PC-9 (cell line): ENCODE results near the gene GNRHR. TPM values are rescaled to one million over a fixed set of nuclear protein-coding genes. Genes with fewer than 3 reads are reported as not detected.

ENCODE experiments used
- BruUV-seq: library from RNA; stranded (reverse); fragments of 400-500 nt; replicated peaks from 2 replicates; lab custom pipeline; 2021; lab: Mats Ljungman, UMichigan
- CTCF ChIA-PET: fragments of 300-600 bp; sonication (Branson Sonifier 250); formaldehyde crosslinking; loops from one replicate; lab custom pipeline; 2022; ENCODE audit warnings: antibody characterized with exemption; lab: Charles Lee
- POLR2A ChIA-PET: fragments of 300-600 bp; sonication (Branson Sonifier 250); formaldehyde crosslinking; loops from one replicate; lab custom pipeline; 2022; ENCODE audit warnings: antibody characterized with exemption; ENCODE audit not compliant: unreplicated experiment; lab: Charles Lee
- DNase-seq, 2 experiments: peaks; one replicate each; pipeline versions ENCODE4 v3.0.0 to v3.0.0-alpha.2; 2015 to 2022; ENCODE audit warnings: mixed read lengths in 1 of 2
- H2AFZ ChIP-seq: fragments of 200-600 bp; sonication (generic); 2 replicates; pipeline ENCODE4 v1.8.1; 2017; ENCODE audit warnings: antibody characterized with exemption
- H3F3A ChIP-seq: fragments of 200-600 bp; sonication (generic); 2 replicates; pipeline ENCODE4 v1.8.1; 2017; ENCODE audit warnings: antibody characterized with exemption, mild to moderate bottlenecking, low read depth; ENCODE audit not compliant: insufficient read depth
- H3K27ac ChIP-seq: fragments of 200-600 bp; sonication (generic); 2 replicates; pipeline ENCODE4 v1.6.1; 2016; ENCODE audit warnings: mixed run types
- H3K27me3 ChIP-seq: fragments of 200-600 bp; sonication (generic); 2 replicates; pipeline ENCODE4 v1.6.1; 2016; ENCODE audit warnings: low read depth, mixed run types; ENCODE audit not compliant: insufficient read depth
- H3K36me3 ChIP-seq: fragments of 200-600 bp; sonication (generic); 2 replicates; pipeline ENCODE4 v1.6.1; 2016; ENCODE audit warnings: low read depth, mixed run types
- H3K4me1 ChIP-seq: fragments of 200-600 bp; sonication (generic); replicated peaks from 2 replicates; pipeline ENCODE4 v1.6.1; 2016; ENCODE audit warnings: mixed run types; ENCODE audit not compliant: insufficient read depth
- H3K4me2 ChIP-seq: fragments of 200-600 bp; sonication (generic); 2 replicates; pipeline ENCODE4 v1.6.1; 2017; ENCODE audit warnings: mixed run types
- H3K4me3 ChIP-seq: fragments of 200-600 bp; sonication (generic); 2 replicates; pipeline ENCODE4 v1.6.1; 2016; ENCODE audit warnings: mixed run types
- H3K79me2 ChIP-seq: fragments of 200-600 bp; sonication (generic); 2 replicates; pipeline ENCODE4 v1.6.1; 2017; ENCODE audit warnings: low read depth, mixed run types
- H3K9me2 ChIP-seq: fragments of 200-600 bp; sonication (generic); 2 replicates; pipeline ENCODE4 v1.8.1; 2017; ENCODE audit warnings: mild to moderate bottlenecking; ENCODE audit not compliant: insufficient read depth
- H3K9me3 ChIP-seq: fragments of 200-600 bp; sonication (generic); 2 replicates; pipeline ENCODE4 v1.8.1; 2016; ENCODE audit warnings: low read depth; ENCODE audit not compliant: insufficient read depth
- H4K20me1 ChIP-seq: fragments of 200-600 bp; sonication (generic); 2 replicates; pipeline ENCODE4 v1.8.1; 2017; ENCODE audit not compliant: insufficient read depth
- CTCF ChIP-seq: fragments of 200-600 bp; sonication (generic); conservative IDR thresholded peaks from 2 replicates; pipeline ENCODE4 v1.6.1; 2017; ENCODE audit warnings: mixed run types, antibody characterized with exemption, mild to moderate bottlenecking, moderate library complexity
- EZH2 ChIP-seq: fragments of 200-600 bp; sonication (generic); IDR thresholded peaks from 2 replicates; pipeline ENCODE4 v1.8.0; 2017; ENCODE audit warnings: antibody characterized with exemption, low read depth
- intact Hi-C: fragments of 100-400 bp; cut with micrococcal nuclease; formaldehyde crosslinking; loops from one replicate; pipeline ENCODE4 v1.10.0; 2022; ENCODE audit not compliant: unreplicated experiment
- total RNA-seq: library from RNA; stranded (reverse); gene quantifications from 2 replicates; pipeline ENCODE4 v1.2.3, GENCODE V29; 2021

The GNRHR gene
- total RNA-seq, 1 experiment from 2014 or later = not detected

- H3K4me2 ChIP-seq = no peak overlapping the region
- no peaks in the 10 kb centered on the region for H3K4me1 ChIP-seq
- H2AFZ ChIP-seq = 0 out of 2 replicates have a peak overlapping the region, but pooled peaks have one; percentile 52
- H4K20me1 ChIP-seq = no peaks in the 10 kb centered on the region
- no peaks in the 10 kb centered on the region for H3K9me2 ChIP-seq
- H3K9me3 ChIP-seq = no peaks in the 10 kb centered on the region
- intact Hi-C loops = no loop called here
- H3K27me3 ChIP-seq = no peaks in the 10 kb centered on the region
- BruUV-seq = no TSS peak
- CTCF ChIA-PET = interaction anchor here (0.9 to 1.4 kb wide), 3 partner anchors 24 to 46 kb away, joined by 3 to 7 read pairs (median 4); partner anchors contain the start of gene UBA6
- H3K36me3 ChIP-seq = no peaks in the 10 kb centered on the region
- no peak overlapping the region for H3K4me3 ChIP-seq
- TF ChIP-seq CTCF = peak; percentile 74
- TF ChIP-seq EZH2 = no peak
- POLR2A ChIA-PET = no interaction called here
- DNase-seq = no peak
- H3K79me2 ChIP-seq = no peaks in the 10 kb centered on the region
- H3K27ac ChIP-seq = no peak overlapping the region
- no peaks in the 10 kb centered on the region for H3F3A ChIP-seq
Observed at GRCh38 chr4:67746797-67747495, 7.2 kb downstream of the GNRHR start.

GRCh38 chr4:67744561-67745283 lies 9.5 kb downstream of the GNRHR start:
- POLR2A ChIA-PET = interaction anchor here (1.0 kb wide), 1 partner anchor 31 kb away, joined by 6 read pairs; no protein-coding TSS in a partner anchor
- Histone ChIP-seq H3K4me2 (no peak overlapping the region), H2AFZ (no peak overlapping the region)

DNA sequence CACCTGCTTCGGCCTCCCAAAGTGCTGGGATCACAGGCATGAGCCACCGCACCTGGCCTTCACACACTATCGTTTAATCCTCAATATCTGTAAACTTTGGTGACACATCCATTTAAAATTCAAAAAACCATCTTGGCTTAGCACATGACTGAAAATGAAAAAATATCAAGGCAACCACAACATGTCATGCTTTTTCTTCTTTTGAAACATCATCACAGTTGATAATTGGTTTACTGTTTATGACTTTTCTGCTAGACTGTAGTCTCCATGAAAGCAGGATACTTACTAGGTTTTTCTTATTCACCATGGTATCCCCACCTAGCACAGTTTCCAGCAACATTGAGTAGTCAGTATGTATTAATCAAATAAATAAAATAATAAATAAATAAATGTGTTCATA lies 11.0 kb downstream of the GNRHR start:
- no peak overlapping the region for H3K4me2 ChIP-seq
- BruUV-seq = no TSS peak

More at GRCh38 chr4:67744561-67745283, 9.5 kb downstream of the GNRHR start:
- no peaks in the 10 kb centered on the region for H3F3A ChIP-seq
- H3K36me3 ChIP-seq = no peaks in the 10 kb centered on the region
- no peak for DNase-seq
- CTCF ChIA-PET = no interaction called here
- TF ChIP-seq CTCF (no peak), EZH2 (no peak)
- no peak overlapping the region for H3K4me3 ChIP-seq
- no TSS peak for BruUV-seq
- H3K9me3 ChIP-seq = no peaks in the 10 kb centered on the region
- no peaks in the 10 kb centered on the region for H4K20me1 ChIP-seq
- intact Hi-C loops = no loop called here
- H3K9me2 ChIP-seq = no peaks in the 10 kb centered on the region
- H3K27me3 ChIP-seq = no peaks in the 10 kb centered on the region
- no peak overlapping the region for H3K27ac ChIP-seq
- no peaks in the 10 kb centered on the region for H3K4me1 ChIP-seq
- no peaks in the 10 kb centered on the region for H3K79me2 ChIP-seq

More for the DNA sequence above, 11.0 kb downstream of the GNRHR start:
- Histone ChIP-seq H3K4me1 (no peaks in the 10 kb centered on the region), H3K9me2 (no peaks in the 10 kb centered on the region), H3K9me3 (no peaks in the 10 kb centered on the region), H4K20me1 (no peaks in the 10 kb centered on the region), H3K27ac (no peak overlapping the region), H3F3A (no peaks in the 10 kb centered on the region), H3K79me2 (no peaks in the 10 kb centered on the region), H3K4me3 (no peak overlapping the region), H2AFZ (no peak overlapping the region), H3K27me3 (no peaks in the 10 kb centered on the region), H3K36me3 (no peaks in the 10 kb centered on the region)
- POLR2A ChIA-PET = no interaction called here
- TF ChIP-seq EZH2 (no peak), CTCF (no peak)
- DNase-seq = no peak
- intact Hi-C loops = no loop called here
- CTCF ChIA-PET = no interaction called here
